Measurements from ENCODE around the gene TEX2.

DNA sequence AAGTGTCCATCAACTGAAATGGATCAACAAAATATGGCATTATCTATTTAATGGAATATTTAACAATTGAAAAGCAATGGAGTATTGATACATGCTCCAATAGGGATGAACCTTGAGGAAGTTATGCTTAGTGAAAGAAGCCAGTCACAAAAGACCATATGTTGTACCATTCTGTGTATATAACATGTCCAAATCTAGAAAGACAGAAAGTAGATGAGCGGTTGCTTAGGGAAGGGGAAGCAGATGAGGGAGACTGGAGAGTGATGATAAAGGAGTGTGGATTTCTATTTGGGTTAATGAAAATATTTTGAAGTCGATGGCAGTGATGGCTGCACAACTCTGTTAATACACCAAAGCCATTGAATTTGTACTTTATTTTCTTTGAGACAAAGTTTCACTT is 124.6 kb downstream of the TEX2 start:
- TF ChIP-seq, protein P1, sequence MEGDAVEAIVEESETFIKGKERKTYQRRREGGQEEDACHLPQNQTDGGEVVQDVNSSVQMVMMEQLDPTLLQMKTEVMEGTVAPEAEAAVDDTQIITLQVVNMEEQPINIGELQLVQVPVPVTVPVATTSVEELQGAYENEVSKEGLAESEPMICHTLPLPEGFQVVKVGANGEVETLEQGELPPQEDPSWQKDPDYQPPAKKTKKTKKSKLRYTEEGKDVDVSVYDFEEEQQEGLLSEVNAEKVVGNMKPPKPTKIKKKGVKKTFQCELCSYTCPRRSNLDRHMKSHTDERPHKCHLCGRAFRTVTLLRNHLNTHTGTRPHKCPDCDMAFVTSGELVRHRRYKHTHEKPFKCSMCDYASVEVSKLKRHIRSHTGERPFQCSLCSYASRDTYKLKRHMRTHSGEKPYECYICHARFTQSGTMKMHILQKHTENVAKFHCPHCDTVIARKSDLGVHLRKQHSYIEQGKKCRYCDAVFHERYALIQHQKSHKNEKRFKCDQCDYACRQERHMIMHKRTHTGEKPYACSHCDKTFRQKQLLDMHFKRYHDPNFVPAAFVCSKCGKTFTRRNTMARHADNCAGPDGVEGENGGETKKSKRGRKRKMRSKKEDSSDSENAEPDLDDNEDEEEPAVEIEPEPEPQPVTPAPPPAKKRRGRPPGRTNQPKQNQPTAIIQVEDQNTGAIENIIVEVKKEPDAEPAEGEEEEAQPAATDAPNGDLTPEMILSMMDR (IDR thresholded peaks at IDR 0.05; ENCODE audit: extremely low read depth in 1 of 2, insufficient read depth in 1 of 2, low read depth in 1 of 2, low read length in 2 of 2) = no peak
- TF ChIP-seq POLR2A (IDR thresholded peaks at IDR 0.05; ENCODE audit: low read depth, low read length) (no peak), MYC (IDR thresholded peaks at IDR 0.05; ENCODE audit: low read depth, low read length) (no peak), POLR2AphosphoS5 (IDR thresholded peaks at IDR 0.05; ENCODE audit: insufficient read depth, low read depth, low read length) (no peak), JUN (IDR thresholded peaks at IDR 0.05; ENCODE audit: borderline replicate concordance, insufficient read depth, insufficient read length, low read depth) (no peak), EZH2 (IDR thresholded peaks at IDR 0.05; ENCODE audit: borderline replicate concordance, low read depth, low read length, severe bottlenecking) (no peak), FOS (IDR thresholded peaks at IDR 0.05; ENCODE audit: borderline replicate concordance, insufficient read depth, low read length) (no peak)
- TF ChIP-seq, protein P2, sequence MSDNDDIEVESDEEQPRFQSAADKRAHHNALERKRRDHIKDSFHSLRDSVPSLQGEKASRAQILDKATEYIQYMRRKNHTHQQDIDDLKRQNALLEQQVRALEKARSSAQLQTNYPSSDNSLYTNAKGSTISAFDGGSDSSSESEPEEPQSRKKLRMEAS (IDR thresholded peaks at IDR 0.05; ENCODE audit: insufficient read depth, insufficient read length) = no peak

Measured in endothelial cell of umbilical vein (primary cell).